ENCODE measurements around the gene CHTF18.

GRCh38 chr16:751152-752006 is 37.0 kb upstream of the CHTF18 start:
- TF ChIP-seq CTCF (IDR thresholded peaks at IDR 0.05; ENCODE audit: low read depth, low read length, poor library complexity, severe bottlenecking) (no peak), EZH2phosphoT487 (IDR thresholded peaks at IDR 0.05; ENCODE audit: borderline replicate concordance, low read length) (no peak)
